ENCODE measurements around the gene MAPT. TPM values are rescaled to one million over a fixed set of nuclear protein-coding genes. Genes with fewer than 3 reads are reported as not detected.

MAPT gene
- total RNA-seq = 1 to 10 TPM; 2.1 to 3.7 (median 2.8) TPM

- ATAC-seq (ENCODE audit: low FRiP score in 2 of 2) (peak; percentile 96 to 99), DNase-seq (peak; percentile 90 to 98)
- peak within 1 kb of the TSS in 2 of 4 donors; percentile 9 to 69 for H3K27ac ChIP-seq
- 3 to 11% methylated on average over 23 to 59 of the region's 97 CpGs for WGBS, 2 donors
- H3K4me3 ChIP-seq = peak within 1 kb of the TSS; percentile 58 to 91 (median 69)
- peaks cover 20 to 44% (median 22%) of the 10 kb centered on the region in 4 donors for H3K4me1 ChIP-seq
- H3K27me3 ChIP-seq = peaks cover 0 to 41% (median 13%) of the 10 kb centered on the region in 4 donors
- peak in 1 of 4 donors; percentile 24 for TF ChIP-seq POLR2A (IDR thresholded peaks at IDR 0.05)
- peak; percentile 84 to 99 (median 98) for TF ChIP-seq CTCF (IDR thresholded peaks at IDR 0.05)
- TF ChIP-seq POLR2AphosphoS5 (IDR thresholded peaks at IDR 0.05) = peak in 1 of 2 donors; percentile 63
- TF ChIP-seq EP300 (IDR thresholded peaks at IDR 0.05) = no peak
- no peaks in the 10 kb centered on the region for H3K9me3 ChIP-seq
- H3K36me3 ChIP-seq = no peaks in the 10 kb centered on the region
Measured at GRCh38 chr17:45894022-45894784, at the start of gene MAPT. TSS of gene MAPT (plus strand) at chr17:45894554. CDS start at chr17:45962338, 67,784 bp downstream.

GRCh38 chr17:45844695-45845375, 49.5 kb upstream of the MAPT start, which contains the start of gene SPPL2C:
TSS of gene SPPL2C (plus strand) at chr17:45844881. CDS start at chr17:45844907, 26 bp downstream.
- DNase-seq = peak in 1 of 2 donors; percentile 68
- no peaks in the 10 kb centered on the region for H3K27me3 ChIP-seq
- H3K4me3 ChIP-seq = no peak within 1 kb of the TSS
- no peaks in the 10 kb centered on the region for H3K4me1 ChIP-seq
- no peak within 1 kb of the TSS for H3K27ac ChIP-seq
- peak in 1 of 2 donors; percentile 7 for ATAC-seq (ENCODE audit: low FRiP score in 2 of 2)
- 81 to 90% methylated on average over 12 to 21 of the region's 25 CpGs for WGBS, 2 donors
- H3K36me3 ChIP-seq = no peaks in the 10 kb centered on the region
- TF ChIP-seq EP300 (IDR thresholded peaks at IDR 0.05) = no peak
- TF ChIP-seq POLR2A (IDR thresholded peaks at IDR 0.05) = no peak
- no peak for TF ChIP-seq CTCF (IDR thresholded peaks at IDR 0.05)
- no peak for TF ChIP-seq POLR2AphosphoS5 (IDR thresholded peaks at IDR 0.05)
- H3K9me3 ChIP-seq = no peaks in the 10 kb centered on the region

- H3K36me3 ChIP-seq = no peaks in the 10 kb centered on the region
- WGBS, 2 donors = 84 to 92% methylated on average over 19 to 33 of the region's 35 CpGs
- H3K27ac ChIP-seq = no peak overlapping the region
- H3K4me3 ChIP-seq = no peak overlapping the region
- H3K9me3 ChIP-seq = no peaks in the 10 kb centered on the region
- DNase-seq (peak in 1 of 2 donors; percentile 78), ATAC-seq (ENCODE audit: low FRiP score in 2 of 2) (no peak)
- TF ChIP-seq EP300 (IDR thresholded peaks at IDR 0.05) (no peak), CTCF (IDR thresholded peaks at IDR 0.05) (no peak), POLR2A (IDR thresholded peaks at IDR 0.05) (no peak), POLR2AphosphoS5 (IDR thresholded peaks at IDR 0.05) (no peak)
- H3K27me3 ChIP-seq = no peaks in the 10 kb centered on the region
- H3K4me1 ChIP-seq = no peaks in the 10 kb centered on the region
Measured at GRCh38 chr17:45845376-45846185, 48.8 kb upstream of the MAPT start.

- H3K4me3 ChIP-seq = no peak overlapping the region
- no peaks in the 10 kb centered on the region for H3K4me1 ChIP-seq
- no peak overlapping the region for H3K27ac ChIP-seq
- no peaks in the 10 kb centered on the region for H3K9me3 ChIP-seq
- TF ChIP-seq EP300 (IDR thresholded peaks at IDR 0.05) (no peak), POLR2A (IDR thresholded peaks at IDR 0.05) (no peak), CTCF (IDR thresholded peaks at IDR 0.05) (no peak), POLR2AphosphoS5 (IDR thresholded peaks at IDR 0.05) (no peak)
- no peaks in the 10 kb centered on the region for H3K27me3 ChIP-seq
- no peaks in the 10 kb centered on the region for H3K36me3 ChIP-seq
- DNase-seq (peak in 1 of 2 donors; percentile 56), ATAC-seq (ENCODE audit: low FRiP score in 2 of 2) (no peak)
- 75 to 89% methylated on average over 8 of the region's 10 CpGs for WGBS, 2 donors
Measured at GRCh38 chr17:45846223-45846622, 48.1 kb upstream of the MAPT start.
